T-helper 9 cell (primary cell): ENCODE results near the gene PKLR.
"Not testable (repeated sequence)": the region's sequence is repeated elsewhere in the genome, so short reads cannot be mapped to it uniquely, and the experiment has no call there.

Source experiments
- DNase-seq: peaks from one replicate; pipeline ENCODE4 v3.0.0-alpha.2; 2020
- total RNA-seq, 2 donors: gene quantifications; one replicate each; lab custom pipeline; 2026; lab: John Stamatoyannopoulos, UW

Gene PKLR
- total RNA-seq: 0 reads per million in 2 donors

GRCh38 chr1:155301342-155301841 lies at the start of gene PKLR:
Gene PKLR, minus strand, starts transcription at chr1:155301438. Its CDS starts 43 bp downstream, at chr1:155301395.
- DNase-seq: no peak

GRCh38 chr1:155342842-155343241 lies 41.6 kb upstream of the PKLR start:
- DNase-seq: no peak

GRCh38 chr1:155339515-155340097 lies 38.4 kb upstream of the PKLR start:
- DNase-seq: no peak

- DNase-seq: no peak
Measured at GRCh38 chr1:155334962-155335361, 33.7 kb upstream of the PKLR start.

GRCh38 chr1:155329980-155330598 lies 28.9 kb upstream of the PKLR start:
- no peak for DNase-seq

GRCh38 chr1:155328856-155329255 lies 27.6 kb upstream of the PKLR start:
- not testable (repeated sequence) for DNase-seq

GRCh38 chr1:155327981-155328380 lies 26.7 kb upstream of the PKLR start:
- DNase-seq: no peak

- no peak for DNase-seq
Measured at GRCh38 chr1:155326631-155327037, 25.4 kb upstream of the PKLR start.

- no peak for DNase-seq
Measured at GRCh38 chr1:155326020-155326526, 24.8 kb upstream of the PKLR start.

- no peak for DNase-seq
Measured at GRCh38 chr1:155325603-155325893, 24.3 kb upstream of the PKLR start.

- DNase-seq: no peak
Measured at GRCh38 chr1:155324717-155325602, 23.7 kb upstream of the PKLR start.

GRCh38 chr1:155324037-155324716 lies 22.9 kb upstream of the PKLR start:
- peak; percentile 85 for DNase-seq

- DNase-seq: peak; percentile 75
Measured at GRCh38 chr1:155323729-155324036, 22.4 kb upstream of the PKLR start.

GRCh38 chr1:155322953-155323728 lies 21.9 kb upstream of the PKLR start:
- peak; percentile 90 for DNase-seq

- no peak for DNase-seq
Measured at GRCh38 chr1:155322571-155322952, 21.3 kb upstream of the PKLR start.

GRCh38 chr1:155321639-155322503 lies 20.6 kb upstream of the PKLR start:
- no peak for DNase-seq

GRCh38 chr1:155320661-155321617 lies 19.7 kb upstream of the PKLR start, which contains the start of gene RUSC1:
Gene RUSC1, plus strand, starts transcription at chr1:155320894. Its CDS starts 880 bp downstream, at chr1:155321774.
- peak; percentile 55 for DNase-seq

- DNase-seq: no peak
Measured at GRCh38 chr1:155320252-155320651, 19.0 kb upstream of the PKLR start.

GRCh38 chr1:155319536-155319935 lies 18.3 kb upstream of the PKLR start:
- DNase-seq: no peak

GRCh38 chr1:155318082-155318481 lies 16.8 kb upstream of the PKLR start:
- no peak for DNase-seq
